HG03095 (cell line): ENCODE measurements around the gene MBTPS2.

ENCODE experiments used
- ATAC-seq: cut with Tn5 transposase; IDR thresholded peaks from one replicate; pipeline ENCODE4 v1.9.1; 2021; ENCODE audit warnings: moderate library complexity; ENCODE audit not compliant: unreplicated experiment

Gene MBTPS2

DNA sequence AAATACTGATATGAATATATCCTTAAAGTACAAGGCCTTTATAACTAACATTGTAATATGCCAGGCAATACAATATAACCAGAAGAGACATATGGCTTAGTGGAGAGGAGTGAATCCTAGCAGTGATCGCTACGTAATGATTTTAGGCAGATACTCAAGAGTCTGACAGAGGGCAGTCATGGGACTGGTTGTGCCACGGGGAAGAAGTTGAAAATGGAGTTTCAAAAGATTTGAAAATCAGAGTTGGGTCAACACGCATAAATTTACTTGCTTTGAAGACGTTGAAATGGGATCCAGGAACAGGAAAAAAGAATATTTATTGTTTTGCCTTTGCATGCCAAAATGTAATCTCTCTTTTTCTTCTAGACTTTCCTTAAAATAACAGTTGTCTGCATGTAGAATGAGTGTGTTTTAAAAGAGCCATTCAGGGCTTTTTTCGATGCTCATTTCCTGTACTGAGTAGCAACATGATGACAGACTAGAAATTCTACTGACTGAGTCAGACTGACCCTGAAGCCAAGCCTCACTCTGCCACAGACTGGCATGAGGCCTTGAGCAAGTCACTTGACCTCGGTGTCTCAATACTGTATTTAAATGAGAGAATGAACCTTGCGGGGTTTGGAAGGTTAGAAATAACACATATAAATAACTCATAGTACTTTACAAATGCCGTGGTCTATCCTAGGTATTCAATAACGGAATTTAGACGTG, 93.0 kb downstream of the MBTPS2 start:
- ATAC-seq = no peak

- no peak for ATAC-seq
Observed at GRCh38 chrX:21933077-21933476, 93.7 kb downstream of the MBTPS2 start.

- ATAC-seq = no peak
Observed at GRCh38 chrX:21934414-21934813, 95.0 kb downstream of the MBTPS2 start.
